Astrocyte of the spinal cord (primary cell): ENCODE measurements around the gene OPRL1.

Experiments used
- DNase-seq: peaks from one replicate; pipeline ENCODE4 v3.0.0; 2011; ENCODE audit warnings: low read depth, low spot score
- H3K4me3 ChIP-seq: 2 replicates; pipeline ENCODE4 v1.5.1; 2011; ENCODE audit warnings: low read depth, mild to moderate bottlenecking, low read length, moderate library complexity
- CTCF ChIP-seq: IDR thresholded peaks from 2 replicates; pipeline ENCODE4 v1.5.1; 2012; ENCODE audit warnings: low read depth, mild to moderate bottlenecking, low read length, inconsistent platforms
- in situ Hi-C: cut with HindIII; loops from 2 replicates; pipeline ENCODE4 v1.10.0; 2017; ENCODE audit warnings: low sequenced_read_pairs

Gene OPRL1

GRCh38 chr20:64080013-64080812, at the start of gene OPRL1:
Gene OPRL1, plus strand, starts transcription at chr20:64080082. Its CDS starts 12,639 bp downstream, at chr20:64092721.
- no peak for TF ChIP-seq CTCF
- in situ Hi-C loops, result no loop called here
- peak; percentile 22 for DNase-seq
- peak within 1 kb of the TSS; percentile 63 for H3K4me3 ChIP-seq

- H3K4me3 ChIP-seq, result no peak overlapping the region
- in situ Hi-C loops, result no loop called here
- DNase-seq, result no peak
- no peak for TF ChIP-seq CTCF
Measured at GRCh38 chr20:64030371-64031134, 49.3 kb upstream of the OPRL1 start.

- H3K4me3 ChIP-seq, result no peak overlapping the region
- no peak for DNase-seq
- in situ Hi-C loops, result no loop called here
- no peak for TF ChIP-seq CTCF
Measured at GRCh38 chr20:64031822-64032314, 48.0 kb upstream of the OPRL1 start.

GRCh38 chr20:64032706-64033624, 46.9 kb upstream of the OPRL1 start:
- no peak for DNase-seq
- H3K4me3 ChIP-seq, result no peak overlapping the region
- TF ChIP-seq CTCF, result no peak
- in situ Hi-C loops, result no loop called here

- TF ChIP-seq CTCF, result no peak
- H3K4me3 ChIP-seq, result no peak overlapping the region
- in situ Hi-C loops, result no loop called here
- DNase-seq, result no peak
Measured at GRCh38 chr20:64033981-64034493, 45.8 kb upstream of the OPRL1 start.
